Measurements from ENCODE around the gene WDR48.

- no peak for TF ChIP-seq POLR2AphosphoS5 (IDR thresholded peaks at IDR 0.05; ENCODE audit: low read depth, low read length)
- TF ChIP-seq TAF1 (IDR thresholded peaks at IDR 0.05; ENCODE audit: borderline replicate concordance, low read depth, low read length) = no peak
- no peak for TF ChIP-seq POLR2A (IDR thresholded peaks at IDR 0.05; ENCODE audit: low read depth, low read length)
Measured at GRCh38 chr3:39138804-39139415, 87.1 kb downstream of the WDR48 start.
